NCI-H345 (cell line): ENCODE data around the gene TMEM220.
"Not testable (repeated sequence)": the region's sequence is repeated elsewhere in the genome, so short reads cannot be mapped to it uniquely, and the experiment has no call there.

Source experiments
- DNase-seq: peaks from one replicate; lab custom pipeline; 2025; lab: John Stamatoyannopoulos, UW

Gene TMEM220

DNA sequence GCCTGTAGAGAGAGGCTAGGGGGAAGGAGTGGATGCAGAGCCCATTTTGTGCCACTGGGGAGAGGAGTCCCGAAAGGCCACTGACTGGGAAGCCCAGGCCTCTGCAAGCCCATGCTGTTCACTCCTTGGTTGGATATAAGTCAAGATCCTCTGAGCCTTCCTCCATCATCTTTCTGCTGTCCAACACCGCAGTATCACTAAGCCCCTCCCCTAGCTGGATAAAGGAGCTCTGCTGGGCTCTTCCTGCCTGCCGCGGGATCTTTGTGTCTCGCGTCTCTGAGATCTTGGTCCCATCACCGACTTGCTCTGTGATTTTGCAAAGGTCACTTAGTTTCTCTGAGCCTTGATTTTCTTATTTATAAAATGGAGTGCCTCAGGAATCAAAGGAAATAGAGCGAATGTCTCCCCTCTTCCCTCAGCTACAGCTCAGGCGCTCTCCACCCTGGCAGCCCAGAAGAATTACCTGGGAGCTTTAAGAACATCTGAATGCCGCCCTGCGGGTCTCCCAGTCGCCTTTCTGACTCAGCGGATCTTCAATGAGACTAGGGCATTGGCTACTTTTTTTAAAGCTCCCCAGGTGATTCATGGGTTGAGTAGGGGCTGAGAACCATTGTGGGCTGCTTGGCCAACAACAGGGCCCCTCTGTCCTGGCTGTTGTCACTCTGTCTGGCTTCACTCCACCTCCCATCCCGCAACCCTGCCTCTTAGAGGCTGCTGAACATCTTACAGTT is 25.2 kb upstream of the TMEM220 start:
- no peak for DNase-seq

DNA sequence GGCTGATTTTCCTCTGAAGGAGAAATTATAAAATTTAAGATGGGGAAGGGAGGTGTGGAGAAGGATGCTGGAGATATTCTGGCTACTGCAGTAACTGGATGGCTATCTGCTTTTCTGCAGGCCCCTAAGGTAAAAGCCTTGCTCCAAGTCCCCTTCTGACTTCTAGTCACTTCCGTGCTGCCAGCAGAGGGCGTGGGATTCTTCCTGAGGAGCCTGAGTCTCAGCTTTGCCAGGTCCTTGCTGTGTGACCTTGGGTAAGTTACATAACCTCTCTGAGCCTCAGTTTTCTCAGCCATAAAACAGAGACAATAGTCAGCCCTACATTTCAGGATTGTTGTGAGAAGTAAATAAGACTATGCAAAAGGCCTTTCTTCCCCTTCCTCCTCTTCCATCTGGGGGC is 24.3 kb upstream of the TMEM220 start:
- DNase-seq = no peak

DNA sequence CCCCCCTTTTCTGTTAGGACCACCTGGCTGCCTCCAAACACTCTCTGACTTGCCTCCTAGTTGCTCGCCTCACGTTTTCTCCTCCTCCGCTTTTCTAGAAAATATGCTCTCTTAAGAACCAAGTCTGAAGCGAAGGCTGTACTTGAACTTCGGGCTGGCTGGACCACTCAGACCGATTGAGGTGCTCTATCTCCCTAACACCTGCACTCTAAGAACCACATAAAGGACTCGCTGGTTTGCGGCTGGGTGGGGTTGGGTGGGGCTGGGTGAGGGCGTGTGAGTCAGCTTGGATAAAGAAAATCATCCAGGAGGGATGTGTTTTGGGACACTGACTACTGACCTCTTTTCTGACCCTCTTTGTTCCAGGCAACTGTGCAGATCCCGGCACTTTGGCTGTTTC is 22.9 kb upstream of the TMEM220 start:
- DNase-seq = no peak

DNA sequence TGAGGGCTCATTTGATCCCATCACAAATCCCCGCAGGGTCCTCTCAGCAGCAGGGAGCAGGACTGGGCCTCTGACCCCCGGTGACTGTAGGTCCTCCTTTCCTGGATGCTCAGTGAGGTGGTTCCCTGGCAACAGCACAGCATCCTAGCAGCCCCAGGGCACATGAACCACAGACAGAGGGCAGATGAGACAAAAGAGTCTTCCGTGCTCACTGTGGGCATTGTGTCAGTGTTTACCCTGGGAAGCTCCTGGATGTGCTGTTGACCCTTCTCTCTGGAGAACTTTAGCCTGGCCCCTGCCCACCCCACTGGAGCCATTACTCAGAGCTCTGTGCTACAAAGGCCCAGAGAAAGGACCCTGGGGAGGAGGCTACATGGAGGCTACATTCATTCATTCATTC is 21.7 kb upstream of the TMEM220 start:
- DNase-seq = no peak

DNA sequence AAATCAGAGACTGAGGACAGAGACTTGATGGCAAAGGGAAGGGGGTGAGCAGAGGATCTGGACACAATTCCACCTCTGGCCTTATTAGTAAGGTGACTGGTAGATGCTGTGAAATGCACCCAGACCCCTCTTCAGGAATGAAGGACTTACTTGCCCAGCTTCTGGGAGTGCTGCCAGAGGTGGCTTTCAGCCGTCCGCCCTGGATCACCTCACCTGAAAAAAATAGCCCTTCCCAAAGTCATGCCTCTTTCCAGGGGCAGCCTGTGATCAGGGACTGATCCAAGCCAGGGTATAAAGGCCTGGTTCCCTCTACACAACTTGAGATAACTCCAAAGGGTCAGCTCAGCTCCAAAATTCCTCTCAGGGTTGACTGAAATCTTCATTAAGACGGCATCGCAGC is 20.4 kb upstream of the TMEM220 start:
- no peak for DNase-seq

DNA sequence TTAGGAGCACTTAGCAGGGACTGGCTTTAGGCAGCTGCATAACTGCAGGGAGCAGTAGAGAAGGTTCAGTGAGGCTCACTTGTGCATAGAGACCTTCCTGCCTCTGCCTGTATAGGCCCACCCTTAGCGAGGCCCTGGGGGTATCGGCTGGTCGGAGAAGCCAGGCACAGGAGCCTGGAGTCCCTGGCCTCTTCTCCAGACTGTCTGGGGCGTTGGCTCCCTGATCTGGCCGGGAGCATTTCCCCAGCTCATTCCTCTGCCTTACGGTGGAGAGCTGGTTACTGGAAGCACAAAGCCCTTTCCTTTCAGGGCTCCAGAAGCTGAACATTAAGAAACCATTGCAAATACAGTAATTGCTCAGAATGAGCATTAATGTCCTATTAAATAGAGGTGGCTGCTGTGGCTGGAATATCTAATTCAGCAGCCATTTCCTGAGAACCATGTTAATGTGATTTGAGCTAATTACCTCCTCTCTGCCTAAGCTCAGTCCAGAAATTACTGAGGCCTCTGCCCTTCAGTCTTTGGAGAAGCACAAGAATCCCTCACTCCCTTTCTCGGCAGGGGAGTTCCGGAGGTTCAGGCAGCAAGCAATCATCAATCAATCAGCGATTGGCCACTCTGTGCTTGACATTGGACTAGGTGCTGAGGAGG is 18.8 kb upstream of the TMEM220 start:
- DNase-seq = no peak

DNA sequence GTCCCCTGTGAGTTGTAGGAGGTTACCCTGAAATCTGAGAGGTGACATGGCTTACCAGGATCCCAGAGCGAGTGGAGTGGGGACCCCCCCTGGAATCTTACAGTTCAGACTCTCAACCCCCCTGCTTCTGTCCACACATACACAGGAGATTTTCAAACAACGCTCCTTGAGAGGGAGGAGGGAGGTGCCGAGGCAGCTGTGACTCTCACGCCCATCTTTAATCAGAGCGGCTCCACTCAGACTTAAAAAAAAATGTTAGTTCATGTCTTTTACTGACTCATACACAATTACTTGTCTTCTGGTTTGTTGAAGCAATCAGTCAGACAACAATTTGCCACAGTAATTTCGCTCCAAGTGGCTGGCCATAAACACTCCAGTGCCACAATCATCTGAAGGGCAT is 15.4 kb upstream of the TMEM220 start:
- no peak for DNase-seq

DNA sequence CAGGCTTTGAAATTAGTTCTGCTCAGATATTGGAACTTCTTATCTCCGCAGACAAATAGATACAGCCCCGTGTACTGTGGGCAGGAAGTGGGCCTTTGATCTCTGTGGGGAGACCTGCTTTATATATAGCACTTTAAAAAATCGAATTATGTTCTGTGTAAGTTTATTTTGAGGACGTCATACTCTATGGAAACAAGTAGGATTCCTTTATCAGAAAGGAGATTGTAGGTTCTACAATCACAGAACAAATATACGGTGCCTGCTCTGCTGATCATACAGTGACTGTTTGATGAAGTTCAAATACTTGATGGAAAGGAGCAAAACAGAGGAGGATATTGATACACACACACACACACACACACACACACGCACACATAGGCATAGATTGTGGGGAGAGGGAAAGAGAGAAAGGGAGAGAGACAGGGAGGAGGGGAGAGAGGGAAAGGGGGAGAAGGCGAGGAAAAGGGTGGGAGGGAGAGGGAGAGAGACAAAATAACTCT is 14.7 kb upstream of the TMEM220 start:
- no peak for DNase-seq

DNA sequence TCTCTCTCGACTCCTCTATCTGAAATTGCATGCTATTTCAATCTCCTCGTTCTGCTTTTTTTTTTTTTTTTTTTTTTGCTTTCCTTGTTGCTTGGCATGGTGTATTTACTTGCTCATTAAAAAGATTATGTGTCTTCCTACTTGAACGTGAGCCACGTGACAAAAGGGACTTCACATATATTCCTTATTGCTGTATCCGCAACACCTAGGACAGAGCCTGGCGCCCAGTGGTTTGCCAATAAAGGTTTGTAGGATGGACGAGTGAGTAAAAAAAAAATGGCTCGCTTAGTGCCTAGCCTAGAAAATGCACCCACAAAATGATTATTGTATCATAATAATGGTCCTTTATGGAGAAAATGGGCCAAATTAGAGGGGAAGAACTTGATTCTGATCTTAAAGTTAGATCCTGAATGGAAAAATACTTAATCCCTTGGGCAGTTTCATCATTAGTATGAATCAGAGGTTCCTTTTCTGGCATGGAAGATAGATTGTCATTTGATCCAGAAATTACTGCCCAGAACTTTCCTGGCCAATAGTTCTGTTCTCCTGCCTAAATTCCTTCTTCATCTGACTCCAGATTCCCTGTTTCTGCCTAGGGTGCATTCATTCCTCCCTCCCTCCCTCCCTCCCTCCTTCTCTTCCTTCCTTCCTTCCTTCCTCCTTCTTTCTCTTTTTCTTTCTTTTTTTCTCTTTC is 13.6 kb upstream of the TMEM220 start:
- no peak for DNase-seq

DNA sequence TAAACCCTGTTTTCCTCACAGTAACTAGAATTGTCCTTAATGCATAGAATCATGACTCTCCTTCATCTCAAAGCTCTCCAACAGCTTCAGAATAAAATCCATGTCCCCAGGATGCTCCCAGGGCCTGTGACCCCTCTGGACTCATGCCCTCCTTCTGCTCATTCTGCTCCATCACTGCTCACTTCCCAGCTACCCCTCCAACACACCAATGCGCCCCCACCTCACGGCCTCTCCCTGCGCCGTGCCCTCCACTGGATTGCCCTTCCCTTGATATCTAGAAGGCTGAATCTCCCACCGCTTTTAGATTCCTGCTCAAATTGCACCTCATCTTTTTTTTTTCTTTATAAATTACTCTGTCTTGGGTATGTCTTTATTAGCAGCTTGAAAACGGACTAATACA is 12.6 kb upstream of the TMEM220 start:
- no peak for DNase-seq

DNA sequence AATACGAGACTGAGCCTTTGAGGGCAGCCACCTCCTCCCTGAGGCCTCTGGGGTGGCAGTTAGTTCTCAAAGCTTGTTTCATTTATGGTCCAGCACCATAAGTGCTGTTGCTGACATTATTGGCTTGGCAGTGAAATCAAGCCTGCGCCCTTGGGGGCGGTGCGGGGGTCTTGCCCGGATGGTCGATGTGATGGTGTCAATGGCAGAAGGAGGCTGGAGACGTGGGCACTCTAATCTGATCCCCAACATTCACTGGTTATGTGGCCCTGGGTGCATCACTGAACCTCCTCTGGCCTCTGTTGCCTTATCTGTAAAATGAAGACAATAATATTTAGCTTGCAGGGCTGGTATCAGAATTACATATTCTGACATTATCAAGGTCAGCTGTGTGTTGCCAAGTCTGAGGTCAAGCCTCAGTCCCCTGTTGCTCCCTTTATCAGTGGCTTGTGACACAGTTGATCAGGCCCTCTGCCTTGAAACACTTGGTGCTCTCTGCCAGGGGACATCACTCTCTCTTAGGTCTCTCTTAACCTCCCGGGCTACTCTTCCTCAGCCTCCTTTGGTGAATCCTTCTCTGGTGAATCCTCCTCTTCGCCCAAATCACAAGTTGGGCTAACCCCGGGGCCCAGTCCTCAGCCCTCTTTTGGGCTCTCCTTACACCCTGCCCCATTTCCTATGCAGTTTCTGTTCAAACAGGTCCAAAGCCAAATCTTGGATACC is 11.8 kb upstream of the TMEM220 start:
- no peak for DNase-seq

DNA sequence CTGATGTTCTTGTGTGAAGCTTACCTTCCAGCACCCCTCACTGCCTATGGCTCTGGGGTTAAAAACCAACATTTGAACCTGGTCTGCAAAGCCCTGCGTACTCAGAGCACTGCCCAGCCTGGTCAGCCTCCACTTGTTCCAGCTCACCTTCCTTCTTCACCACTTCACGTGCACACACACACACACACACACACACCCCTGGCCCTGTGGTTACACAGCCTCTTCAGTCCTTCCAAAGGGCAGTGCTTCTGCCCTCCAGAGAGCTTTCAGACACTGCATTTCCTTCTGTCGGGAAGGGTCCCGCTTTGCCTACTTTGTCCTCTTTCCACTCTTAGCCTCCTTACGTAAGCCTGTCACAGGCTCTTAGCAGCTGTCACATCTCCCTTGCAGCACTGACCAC is 9.6 kb upstream of the TMEM220 start:
- DNase-seq = no peak

DNA sequence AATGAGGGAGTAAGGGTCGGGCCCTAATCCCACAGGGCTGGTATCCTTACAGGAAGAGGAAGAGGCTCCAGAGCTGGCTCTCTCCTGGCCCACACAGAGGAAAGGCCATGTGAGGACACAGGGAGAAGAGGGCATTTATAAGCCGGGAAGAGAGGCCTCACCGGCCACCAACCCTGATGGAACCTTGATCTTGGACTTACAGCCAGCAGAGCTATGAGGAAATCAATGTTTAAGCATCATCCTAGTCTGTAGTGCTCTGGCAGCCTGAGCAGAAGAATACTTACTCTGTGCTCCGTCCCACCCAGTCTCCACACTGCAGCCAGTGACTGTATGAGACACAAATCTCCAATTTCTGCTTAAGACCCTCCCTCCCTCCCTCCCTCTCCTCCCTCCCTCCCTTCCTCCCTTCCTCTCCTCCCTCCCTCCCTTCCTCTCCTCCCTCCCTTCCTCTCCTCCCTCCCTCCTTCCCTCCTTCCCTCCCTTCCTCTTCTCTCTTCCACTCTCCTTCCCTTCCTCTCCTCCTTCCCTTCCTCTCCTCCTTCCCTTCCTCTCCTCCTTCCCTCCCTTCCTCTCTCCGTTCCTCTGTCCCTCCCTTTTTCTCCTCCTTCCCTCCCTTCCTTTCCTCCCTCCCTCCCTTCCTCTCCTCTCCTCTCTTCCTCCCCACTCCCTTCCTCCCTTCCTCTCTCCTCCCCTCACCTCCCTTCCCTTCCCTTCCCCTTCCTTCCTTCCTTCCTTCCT is 8.9 kb upstream of the TMEM220 start:
- no peak for DNase-seq

DNA sequence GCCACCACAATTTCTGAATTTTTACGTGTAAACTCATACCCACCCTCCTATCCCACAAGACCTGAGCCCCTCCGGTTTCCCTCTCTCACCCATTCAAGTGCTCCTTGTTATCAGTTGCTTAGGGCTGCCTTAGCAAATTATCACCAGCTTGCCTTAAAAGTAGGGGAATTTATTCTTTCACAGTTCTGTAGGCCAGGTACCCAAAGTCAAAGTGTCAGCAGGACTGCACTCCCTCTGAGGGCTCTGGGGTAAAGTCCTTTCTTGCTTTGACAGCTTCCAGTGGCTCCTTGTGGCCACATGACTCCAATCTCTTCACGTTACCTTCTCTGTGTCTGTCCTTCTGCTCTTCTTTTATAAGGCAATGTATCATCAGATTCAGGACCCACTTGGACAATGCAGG is 7.9 kb upstream of the TMEM220 start:
- DNase-seq = no peak

DNA sequence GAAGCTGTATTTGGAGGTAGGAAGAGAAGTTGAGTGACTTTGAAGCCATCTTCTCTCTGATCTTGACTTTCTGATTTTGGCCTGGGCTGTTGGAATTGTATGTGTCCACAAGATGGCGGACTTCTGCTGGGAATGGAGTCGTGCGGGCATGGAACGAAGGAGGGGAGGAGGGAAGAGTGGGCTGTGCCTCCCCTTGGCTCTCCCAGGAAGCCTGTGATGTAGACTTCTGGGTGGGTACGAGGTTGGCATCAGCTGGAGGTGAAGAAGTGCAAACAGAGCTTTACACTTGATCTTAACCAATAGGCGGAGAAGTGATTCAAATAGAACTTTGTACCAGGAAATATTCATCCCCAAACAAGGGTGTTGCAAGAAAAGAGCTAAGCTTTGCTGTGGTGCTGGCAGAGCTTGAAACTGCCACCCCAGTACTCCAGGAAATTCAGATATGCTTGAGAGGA is 7.4 kb upstream of the TMEM220 start:
- DNase-seq = peak; percentile 28

DNA sequence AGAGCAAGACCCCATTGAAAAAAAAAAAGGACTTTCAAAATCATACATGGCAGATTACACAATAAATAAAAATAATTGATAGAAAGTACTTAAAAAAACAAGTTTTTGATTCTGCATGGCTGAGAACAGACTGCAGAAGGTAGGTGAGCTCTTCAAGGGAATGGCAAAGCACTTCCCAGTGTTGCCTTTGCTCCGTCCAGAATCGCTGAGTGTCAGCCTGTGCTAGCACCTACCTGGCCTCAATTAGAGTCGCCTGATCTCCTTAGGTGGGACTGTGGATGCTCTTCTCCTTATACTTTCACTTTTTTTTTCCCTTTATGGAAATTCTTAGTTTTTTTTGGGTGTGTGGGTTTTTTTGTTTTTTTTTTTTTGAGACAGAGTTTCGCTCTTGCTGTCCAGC is 6.0 kb upstream of the TMEM220 start:
- DNase-seq = no peak

DNA sequence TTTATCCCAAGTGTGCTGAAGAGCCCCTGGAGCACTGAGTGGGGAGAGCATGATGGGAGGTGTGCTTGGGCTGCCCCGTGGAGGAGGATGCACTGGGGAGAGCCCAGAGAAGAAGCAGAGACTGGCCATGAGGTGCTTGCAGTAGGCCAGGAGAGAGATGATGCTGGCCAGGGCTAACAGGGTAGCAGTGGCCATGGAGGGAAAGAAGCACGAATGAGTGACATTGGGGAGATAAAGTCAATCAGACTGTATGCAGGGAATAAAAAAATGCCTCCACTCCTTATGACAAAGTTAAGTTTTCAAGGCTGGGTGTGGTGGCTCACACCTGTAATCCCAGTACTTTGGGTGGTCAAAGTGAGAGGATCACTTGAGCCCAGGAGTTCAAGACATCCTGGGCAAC is 5.4 kb upstream of the TMEM220 start:
- DNase-seq = no peak

DNA sequence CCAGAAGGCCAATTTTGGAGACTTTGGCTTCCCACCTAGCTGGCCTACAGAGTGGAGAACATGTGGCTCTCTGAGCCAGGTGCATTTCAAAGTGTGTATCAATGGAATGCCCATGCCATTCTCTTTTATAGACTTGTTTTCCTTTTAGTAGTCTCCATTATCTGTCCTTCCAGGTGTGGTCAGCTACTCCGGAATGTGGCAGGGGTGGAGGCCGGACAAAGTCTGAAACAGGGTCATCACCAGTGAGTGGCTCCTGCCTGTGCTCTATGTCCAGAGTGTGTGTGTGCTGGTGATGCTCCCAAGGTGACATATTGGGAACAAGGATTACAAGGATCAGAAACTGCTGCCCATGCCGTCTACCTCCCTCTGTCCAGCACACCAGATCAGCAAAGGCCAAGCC is 3.8 kb upstream of the TMEM220 start:
- DNase-seq = no peak

DNA sequence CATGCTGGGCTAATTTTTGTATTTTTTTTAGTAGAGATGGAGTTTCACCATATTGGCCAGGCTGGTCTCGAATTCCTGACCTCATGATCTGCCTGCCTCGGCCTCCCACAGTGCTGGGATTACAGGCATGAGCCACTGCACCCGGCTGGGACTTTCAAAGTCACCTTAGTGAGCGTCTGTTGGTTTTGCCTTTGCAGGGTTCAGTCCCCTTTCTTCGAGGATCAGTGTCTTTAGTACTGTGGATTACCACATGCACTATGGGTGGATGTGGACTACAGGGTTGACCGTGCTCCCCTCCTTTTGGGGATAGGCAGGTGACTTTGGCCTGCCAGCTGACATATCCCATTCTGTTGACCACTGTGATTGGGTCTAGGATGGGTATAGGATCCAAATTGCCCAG is 2.3 kb upstream of the TMEM220 start:
- not testable (repeated sequence) for DNase-seq

DNA sequence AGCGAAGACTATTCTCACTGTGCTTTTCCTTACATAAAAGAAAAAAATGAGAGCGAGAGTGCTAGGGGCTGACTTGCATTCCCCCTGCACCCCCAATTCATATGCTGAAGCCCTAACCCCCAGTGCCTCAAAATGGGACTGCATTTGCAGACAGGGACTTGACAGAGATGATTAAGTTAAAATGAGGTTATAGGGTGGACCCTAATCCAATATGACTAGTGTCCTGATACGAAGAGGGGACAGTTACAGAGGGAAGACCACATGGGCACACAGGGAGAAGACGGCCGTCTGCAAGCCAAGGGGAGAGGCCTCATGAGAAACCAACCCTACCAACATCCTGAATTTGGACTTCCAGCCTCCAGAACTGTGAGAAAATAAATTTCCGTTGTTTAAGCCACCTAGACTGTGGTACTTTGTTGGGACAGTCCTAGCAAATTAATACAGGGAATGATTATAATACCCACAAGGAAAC is 1.6 kb upstream of the TMEM220 start:
- no peak for DNase-seq

DNA sequence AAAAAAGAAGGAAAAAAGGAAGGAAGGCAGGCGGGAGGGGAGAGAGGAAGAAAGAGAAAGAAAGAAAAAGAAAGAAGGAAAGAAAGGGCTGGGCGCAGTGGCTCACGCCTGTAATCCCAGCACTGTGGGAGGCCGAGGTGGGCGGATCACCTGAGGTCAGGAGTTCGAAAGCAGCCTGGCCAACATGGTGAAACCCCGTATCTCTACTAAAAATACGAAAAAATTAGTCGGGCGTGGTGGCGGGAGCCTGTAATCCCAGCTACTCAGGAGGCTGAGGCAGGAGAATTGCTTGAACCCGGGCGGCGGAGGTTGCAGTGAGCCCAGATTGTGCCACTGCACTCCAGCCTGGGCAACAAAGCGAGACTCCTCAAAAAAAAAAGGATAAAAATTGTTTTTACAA is 424 bp upstream of the TMEM220 start:
- not testable (repeated sequence) for DNase-seq
